A549 (cell line): ENCODE results near the gene DNMT3B. TPM values are rescaled to one million over a fixed set of nuclear protein-coding genes. Genes with fewer than 3 reads are reported as not detected.

ENCODE experiments used
- ATAC-seq, 2 experiments: fragments of 200-7000 bp in 1 of 2; fragments of >200 bp in 1 of 2; cut with Nextera tagmentation in 1 of 2; cut with Tn5 transposase in 1 of 2; 3 replicates each; pipeline versions ENCODE4 v1.8.0 to v1.9.1; 2018 to 2020; ENCODE audit warnings: mild to moderate bottlenecking in 1 of 2, moderate library complexity in 1 of 2
- CTCF ChIA-PET: fragments of 300-600 bp; sonication (Branson Sonifier 250); formaldehyde crosslinking; extraction: SDS; loops from one replicate; lab custom pipeline; 2021; ENCODE audit warnings: antibody characterized with exemption, inconsistent platforms; lab: Yijun Ruan, JAX
- POLR2A ChIA-PET: fragments of 350-600 bp; formaldehyde crosslinking; extraction: SDS; loops from one replicate; lab custom pipeline; 2021; ENCODE audit warnings: antibody characterized with exemption, inconsistent platforms; lab: Yijun Ruan, JAX
- DNase-seq, 2 experiments: peaks; one replicate each; pipeline versions ENCODE4 v3.0.0 to v3.0.0-alpha.2; 2011 to 2016; ENCODE audit warnings: low read depth in 1 of 2, low spot score in 1 of 2
- FAIRE-seq: peaks from 2 replicates; lab custom pipeline; 2011; peaks lifted over from hg19 to GRCh38; lab: Jason Lieb, UNC
- H3K27ac ChIP-seq, 2 experiments: fragments of >200 bp; sonication (Bioruptor Twin); formaldehyde crosslinking; 3 replicates each; pipeline ENCODE4 v1.5.1; 2016 to 2017
- H3K4me1 ChIP-seq: fragments of >200 bp; sonication (Bioruptor Twin); formaldehyde crosslinking; 3 replicates; pipeline ENCODE4 v1.6.1; 2016
- H3K4me2 ChIP-seq: fragments of >200 bp; sonication (Bioruptor Twin); formaldehyde crosslinking; 3 replicates; pipeline ENCODE4 v1.6.1; 2016
- H3K4me3 ChIP-seq: fragments of >200 bp; sonication (Bioruptor Twin); formaldehyde crosslinking; 3 replicates; pipeline ENCODE4 v1.5.1; 2016
- H3K9me3 ChIP-seq: fragments of >200 bp; sonication (Bioruptor Twin); formaldehyde crosslinking; 3 replicates; pipeline ENCODE4 v1.6.1; 2016
- BCL3 ChIP-seq: fragments of >200 bp; sonication (Bioruptor Twin); formaldehyde crosslinking; IDR thresholded peaks from 3 replicates; pipeline ENCODE4 v1.6.1; 2016
- BHLHE40 ChIP-seq: IDR thresholded peaks from 2 replicates; pipeline ENCODE4 v1.6.1; 2012; ENCODE audit warnings: low read depth, low read length, inconsistent platforms
- CBX2 ChIP-seq: fragments of 200-600 bp; sonication (generic); IDR thresholded peaks from 2 replicates; pipeline ENCODE4 v1.6.1; 2016; ENCODE audit warnings: low read depth, mild to moderate bottlenecking, borderline replicate concordance
- CHD2 ChIP-seq: fragments of 150-350 bp; IDR thresholded peaks from 2 replicates; pipeline ENCODE4 v1.6.1; 2014; ENCODE audit warnings: low read length; ENCODE audit not compliant: partially characterized antibody
- CHD4 ChIP-seq: fragments of 200-600 bp; sonication (generic); IDR thresholded peaks from 2 replicates; pipeline ENCODE4 v1.6.1; 2016; ENCODE audit warnings: antibody characterized with exemption, mild to moderate bottlenecking, borderline replicate concordance
- EHF ChIP-seq: fragments of 250-450 bp; sonication (Bioruptor Pico); IDR thresholded peaks from 2 replicates; pipeline ENCODE4 v1.5.0; 2020; ENCODE audit warnings: mild to moderate bottlenecking
- ELK1 ChIP-seq: fragments of 150-350 bp; IDR thresholded peaks from 2 replicates; pipeline ENCODE4 v1.6.1; 2014; ENCODE audit warnings: low read depth, mild to moderate bottlenecking, low read length
- ESRRA ChIP-seq: fragments of 150-350 bp; IDR thresholded peaks from 2 replicates; pipeline ENCODE4 v1.6.1; 2014; ENCODE audit warnings: mild to moderate bottlenecking, low read length, borderline replicate concordance
- FOSB ChIP-seq: fragments of 250-450 bp; sonication (Bioruptor Pico); IDR thresholded peaks from 2 replicates; pipeline ENCODE4 v1.5.0; 2020; ENCODE audit warnings: mild to moderate bottlenecking, moderate library complexity
- FOSL2 ChIP-seq, 2 experiments: fragments of 450-650 bp in 1 of 2; fragments of >200 bp in 1 of 2; sonication (Bioruptor Twin) in 1 of 2; formaldehyde crosslinking; IDR thresholded peaks; 2 replicates each; pipeline versions ENCODE4 v1.5.0 to v1.6.1; 2016 to 2020; ENCODE audit warnings: mild to moderate bottlenecking in 1 of 2, moderate library complexity in 1 of 2
- FOXS1 ChIP-seq: fragments of 250-450 bp; sonication (Bioruptor Pico); IDR thresholded peaks from 2 replicates; pipeline ENCODE4 v1.5.0; 2020; ENCODE audit warnings: mild to moderate bottlenecking, moderate library complexity
- GATA3 ChIP-seq: IDR thresholded peaks from 2 replicates; pipeline ENCODE4 v1.6.1; 2012; ENCODE audit warnings: borderline replicate concordance
- HES2 ChIP-seq: fragments of >200 bp; sonication (Bioruptor Twin); formaldehyde crosslinking; IDR thresholded peaks from 2 replicates; pipeline ENCODE4 v1.6.1; 2016
- HEYL ChIP-seq: fragments of 250-450 bp; sonication (Bioruptor Pico); IDR thresholded peaks from 2 replicates; pipeline ENCODE4 v1.8.0; 2021; ENCODE audit warnings: mild to moderate bottlenecking, moderate library complexity
- HOXA7 ChIP-seq: fragments of 250-450 bp; sonication (Bioruptor Pico); IDR thresholded peaks from 2 replicates; pipeline ENCODE4 v1.5.0; 2020; ENCODE audit warnings: mild to moderate bottlenecking, moderate library complexity
- HOXB13 ChIP-seq: fragments of 250-450 bp; sonication (Bioruptor Pico); IDR thresholded peaks from 2 replicates; pipeline ENCODE4 v1.5.0; 2020; ENCODE audit warnings: low read depth, mild to moderate bottlenecking, moderate library complexity
- JUN ChIP-seq, 2 experiments: fragments of >200 bp; sonication (Bioruptor Twin); formaldehyde crosslinking; IDR thresholded peaks; 2 replicates in 1 of 2; 3 replicates in 1 of 2; pipeline ENCODE4 v1.6.1; 2016 to 2017
- KDM5A ChIP-seq: fragments of 200-600 bp; sonication (generic); IDR thresholded peaks from 2 replicates; pipeline ENCODE4 v1.6.1; 2016; ENCODE audit warnings: antibody characterized with exemption, mild to moderate bottlenecking
- MAFK ChIP-seq: fragments of 450-650 bp; IDR thresholded peaks from 2 replicates; pipeline ENCODE4 v1.6.1; 2014; ENCODE audit not compliant: partially characterized antibody
- NPAS2 ChIP-seq: fragments of 250-450 bp; sonication (Bioruptor Pico); IDR thresholded peaks from 2 replicates; pipeline ENCODE4 v1.8.0; 2022; ENCODE audit warnings: mild to moderate bottlenecking, moderate library complexity, borderline replicate concordance
- NR3C1 ChIP-seq: fragments of >200 bp; sonication (Bioruptor Twin); formaldehyde crosslinking; IDR thresholded peaks from 3 replicates; pipeline ENCODE4 v1.6.1; 2017
- PBX3 ChIP-seq: IDR thresholded peaks from 2 replicates; pipeline ENCODE4 v1.6.1; 2012
- POLR2AphosphoS2 ChIP-seq: conservative IDR thresholded peaks from 2 replicates; pipeline ENCODE4 v1.6.1; 2012; ENCODE audit warnings: low read length, improper control_type of control experiment, inconsistent platforms
- RAD21 ChIP-seq, 2 experiments: fragments of >200 bp in 1 of 2; sonication (Bioruptor Twin) in 1 of 2; formaldehyde crosslinking in 1 of 2; IDR thresholded peaks in 1 of 2; conservative IDR thresholded peaks in 1 of 2; 2 replicates in 1 of 2; 3 replicates in 1 of 2; pipeline ENCODE4 v1.6.1; 2012 to 2018; ENCODE audit warnings: inconsistent platforms in 1 of 2
- RARB ChIP-seq: fragments of 250-450 bp; sonication (Bioruptor Pico); IDR thresholded peaks from 2 replicates; pipeline ENCODE4 v1.8.0; 2021; ENCODE audit warnings: mild to moderate bottlenecking, moderate library complexity
- RCOR1 ChIP-seq: fragments of 150-350 bp; IDR thresholded peaks from 2 replicates; pipeline ENCODE4 v1.6.1; 2014; ENCODE audit warnings: antibody characterized with exemption, low read length, low read depth
- REST ChIP-seq: fragments of 200-600 bp; sonication (generic); IDR thresholded peaks from 2 replicates; pipeline ENCODE4 v1.6.1; 2016; ENCODE audit warnings: antibody characterized with exemption, mild to moderate bottlenecking, moderate library complexity
- RFX5 ChIP-seq: fragments of 450-650 bp; IDR thresholded peaks from 2 replicates; pipeline ENCODE4 v1.7.1; 2014; ENCODE audit warnings: antibody characterized with exemption, mild to moderate bottlenecking, moderate library complexity
- SMC3 ChIP-seq: fragments of >200 bp; sonication (Bioruptor Twin); formaldehyde crosslinking; IDR thresholded peaks from 3 replicates; pipeline ENCODE4 v1.6.1; 2018; ENCODE audit warnings: inconsistent platforms
- SREBF2 ChIP-seq: fragments of 450-650 bp; IDR thresholded peaks from 2 replicates; pipeline ENCODE4 v1.6.1; 2014; ENCODE audit warnings: mild to moderate bottlenecking, moderate library complexity
- TP53 ChIP-seq: fragments of 250-450 bp; sonication (Bioruptor Pico); IDR thresholded peaks from 2 replicates; pipeline ENCODE4 v1.5.0; 2021; ENCODE audit warnings: mild to moderate bottlenecking, moderate library complexity
- ZC3H11A ChIP-seq: fragments of 450-650 bp; IDR thresholded peaks from 2 replicates; pipeline ENCODE4 v1.6.1; 2014; ENCODE audit warnings: antibody characterized with exemption, mild to moderate bottlenecking
- ZFP36 ChIP-seq: fragments of 450-650 bp; IDR thresholded peaks from 2 replicates; pipeline ENCODE4 v1.6.1; 2014; ENCODE audit warnings: borderline replicate concordance; ENCODE audit not compliant: partially characterized antibody
- ZSCAN20 ChIP-seq: fragments of 250-450 bp; sonication (Bioruptor Pico); IDR thresholded peaks from 2 replicates; pipeline ENCODE4 v1.8.0; 2022; ENCODE audit warnings: mild to moderate bottlenecking, moderate library complexity
- WGBS: methylation state at CpG from one replicate; pipeline ENCODE4 v1.1.6; 2017; ENCODE audit errors: missing lambda C conversion rate; 5-methylcytosine and 5-hydroxymethylcytosine counted together
- polyA plus RNA-seq, 4 experiments: library from polyadenylated mRNA; depleted of rRNA in 3 of 4; stranded (reverse); fragments of >200 nt; fragmentation: RNase III in 1 of 4; extraction: RNeasy Plus Mini Kit Qiagen cat#74134 plus additional on column Dnase treatment in 1 of 4; gene quantifications; 2 replicates in 3 of 4; 3 replicates in 1 of 4; pipeline ENCODE4 v1.2.3, GENCODE V29; 2011 to 2017

DNMT3B gene
- polyA plus RNA-seq, 2 of the 4 experiments (the other 2 are of a cell fraction), result 5.2 to 11.3 TPM

- POLR2A ChIA-PET, result interaction anchor here (0.6 to 1.6 kb wide), 5 partner anchors 19 to 75 kb away, joined by 3 to 8 read pairs (median 4); partner anchors contain the start of gene DNMT3B
- peak within 1 kb of the TSS; percentile 88 to 97 for H3K27ac ChIP-seq
- peaks cover 38% of the 10 kb centered on the region for H3K4me1 ChIP-seq
- TF ChIP-seq POLR2AphosphoS2 (no peak), RFX5 (peak; percentile 88), BCL3 (0 out of 3 replicates have a peak, but pooled peaks have one; percentile 47), SMC3 (no peak), JUN (IDR thresholded peaks at IDR 0.05) (peak in 1 of 2 experiments; percentile 44; a peak in 1 of 5 replicates), NPAS2 (CRISPR knock-in tag) (no peak), MAFK (no peak), ELK1 (no peak), ZFP36 (no peak), TP53 (no peak), HES2 (no peak), HOXA7 (CRISPR knock-in tag) (no peak), BHLHE40 (no peak), FOSB (CRISPR knock-in tag) (no peak), PBX3 (no peak), REST (no peak), CHD2 (no peak), GATA3 (no peak), CHD4 (no peak), KDM5A (no peak), ZSCAN20 (CRISPR knock-in tag) (no peak), RARB (no peak), EHF (CRISPR knock-in tag) (no peak), HEYL (CRISPR knock-in tag) (no peak), NR3C1 (no peak), RCOR1 (no peak), FOXS1 (CRISPR knock-in tag) (no peak), CBX2 (no peak), ZC3H11A (no peak), FOSL2 (IDR thresholded peaks at IDR 0.05) (no peak), FOSL2 (CRISPR knock-in tag; IDR thresholded peaks at IDR 0.05) (no peak), RAD21 (conservative IDR thresholded peaks at IDR 0.05 in 1 of 2, IDR thresholded peaks at IDR 0.05 in 1 of 2) (0 out of 5 replicates have a peak, but pooled peaks of 1 of the 2 experiments have one; percentile 11), SREBF2 (no peak), HOXB13 (CRISPR knock-in tag) (no peak), ESRRA (no peak)
Observed at GRCh38 chr20:32743237-32744112, 18.7 kb upstream of the DNMT3B start, which contains the start of gene COMMD7. COMMD7 (minus strand) TSS chr20:32743467; CDS start chr20:32743391, 76 bp downstream.

More at GRCh38 chr20:32743237-32744112, 18.7 kb upstream of the DNMT3B start, which contains the start of gene COMMD7:
- CTCF ChIA-PET, result interaction anchor here (0.5 to 3.0 kb wide), 8 partner anchors 12 to 264 kb away, joined by 3 to 21 read pairs (median 4); partner anchors contain the start of genes C20orf203 and DNMT3B
- peak within 1 kb of the TSS; percentile 64 for H3K4me3 ChIP-seq
- peak within 1 kb of the TSS; percentile 94 for H3K4me2 ChIP-seq
- H3K9me3 ChIP-seq, result no peaks in the 10 kb centered on the region
- FAIRE-seq (no peak), ATAC-seq (peak; percentile 62 to 80), DNase-seq (peak in 1 of 2 experiments; percentile 69)
- 3% methylated on average over 39 of the region's 64 CpGs for WGBS
